SU-DHL-6 (cell line): Measurements from ENCODE around the gene ARMH4.

Experiments used
- H2AFZ ChIP-seq: fragments of 200-600 bp; sonication (generic); 2 replicates; pipeline ENCODE4 v1.6.1; 2014; ENCODE audit warnings: low read depth, mild to moderate bottlenecking, moderate library complexity, mixed read lengths, antibody characterized with exemption, low read length; ENCODE audit not compliant: severe bottlenecking
- H3F3A ChIP-seq: fragments of 200-600 bp; shearing (Covaris generic); 2 replicates; pipeline ENCODE4 v1.6.0; 2016; ENCODE audit warnings: antibody characterized with exemption, mild to moderate bottlenecking; ENCODE audit not compliant: insufficient read depth
- H3K27ac ChIP-seq: fragments of 200-600 bp; sonication (generic); 2 replicates; pipeline ENCODE4 v1.5.1; 2016; ENCODE audit warnings: low read depth, mild to moderate bottlenecking, low read length, moderate library complexity, mixed read lengths
- H3K27me3 ChIP-seq: fragments of 200-600 bp; sonication (generic), shearing (Covaris generic); 2 replicates; pipeline ENCODE4 v1.6.0; 2014; ENCODE audit warnings: mild to moderate bottlenecking, low read length
- H3K36me3 ChIP-seq: fragments of 200-600 bp; sonication (generic); 2 replicates; pipeline ENCODE4 v1.6.1; 2014; ENCODE audit warnings: mild to moderate bottlenecking, low read length, mixed read lengths
- H3K4me2 ChIP-seq: fragments of 300-600, 200-600 bp; shearing (Covaris generic), sonication (generic); 2 replicates; pipeline ENCODE4 v1.6.0; 2014; ENCODE audit warnings: low read length, low read depth, mild to moderate bottlenecking; ENCODE audit not compliant: poor library complexity, severe bottlenecking
- H3K4me3 ChIP-seq: fragments of 200-600 bp; sonication (generic); 2 replicates; pipeline ENCODE4 v1.5.1; 2014; ENCODE audit warnings: antibody characterized with exemption, low read length, mild to moderate bottlenecking, mixed read lengths; ENCODE audit not compliant: insufficient read depth, poor library complexity, severe bottlenecking
- H3K79me2 ChIP-seq: fragments of 200-600 bp; sonication (generic); 2 replicates; pipeline ENCODE4 v1.6.1; 2014; ENCODE audit warnings: mild to moderate bottlenecking, low read length, moderate library complexity; ENCODE audit not compliant: insufficient read depth
- H3K9ac ChIP-seq: fragments of 200-600 bp; sonication (generic); 2 replicates; pipeline ENCODE4 v1.7.0; 2014; ENCODE audit warnings: mild to moderate bottlenecking, low read length
- H3K9me2 ChIP-seq: fragments of 200-600 bp; sonication (generic); replicated peaks from 2 replicates; pipeline ENCODE4 v1.6.1; 2014; ENCODE audit warnings: low read length; ENCODE audit not compliant: insufficient read depth
- H3K9me3 ChIP-seq: fragments of 200-600 bp; sonication (generic); 2 replicates; pipeline ENCODE4 v1.6.1; 2014; ENCODE audit warnings: low read length, mixed read lengths; ENCODE audit not compliant: insufficient read depth
- H4K20me1 ChIP-seq: fragments of 200-600 bp; sonication (generic); 2 replicates; pipeline ENCODE4 v1.6.1; 2014; ENCODE audit warnings: low read depth, mild to moderate bottlenecking, antibody characterized with exemption, low read length, moderate library complexity, mixed read lengths
- EZH2phosphoT487 ChIP-seq: fragments of 200-600 bp; sonication (generic), shearing (Covaris generic); conservative IDR thresholded peaks from 2 replicates; pipeline ENCODE4 v1.6.1; 2018; ENCODE audit warnings: mild to moderate bottlenecking, antibody characterized with exemption, low read length, moderate library complexity, mixed read lengths
- TF ChIP-seq, protein P1 (sequence below): fragments of 200-600 bp; sonication (generic); IDR thresholded peaks from one replicate; pipeline ENCODE4 v1.5.1; 2017; ENCODE audit warnings: antibody characterized with exemption, mild to moderate bottlenecking, low read length, moderate library complexity; ENCODE audit not compliant: insufficient read depth, poor library complexity, severe bottlenecking

The ARMH4 gene

DNA sequence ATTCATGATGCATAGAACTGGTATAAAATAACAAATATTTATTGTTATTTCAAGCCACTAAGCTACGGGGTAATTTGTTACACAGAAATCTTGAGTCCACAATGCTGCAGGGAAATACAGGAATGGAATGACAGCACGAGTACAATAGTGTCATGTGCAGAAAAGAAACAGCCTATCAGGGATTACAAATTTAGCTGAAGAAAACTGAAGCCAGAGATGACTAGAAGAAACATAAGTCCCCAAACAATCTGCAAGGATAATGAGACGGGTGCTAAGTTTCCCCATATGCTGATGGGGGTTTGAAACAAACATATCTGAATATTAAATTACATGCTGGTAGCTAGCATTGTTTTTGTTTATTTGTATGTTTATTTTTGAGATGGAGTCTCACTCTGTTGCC, 8.9 kb downstream of the ARMH4 start:
- Histone ChIP-seq H3K36me3 (no peaks in the 10 kb centered on the region), H3K9me2 (no peaks in the 10 kb centered on the region), H3K27ac (no peak overlapping the region), H4K20me1 (no peaks in the 10 kb centered on the region), H3F3A (no peaks in the 10 kb centered on the region), H3K9ac (no peak overlapping the region), H3K79me2 (no peaks in the 10 kb centered on the region), H3K4me3 (no peak overlapping the region), H3K4me2 (no peak overlapping the region), H3K27me3 (no peaks in the 10 kb centered on the region), H2AFZ (no peak overlapping the region), H3K9me3 (no peaks in the 10 kb centered on the region)
- TF ChIP-seq, protein P1, sequence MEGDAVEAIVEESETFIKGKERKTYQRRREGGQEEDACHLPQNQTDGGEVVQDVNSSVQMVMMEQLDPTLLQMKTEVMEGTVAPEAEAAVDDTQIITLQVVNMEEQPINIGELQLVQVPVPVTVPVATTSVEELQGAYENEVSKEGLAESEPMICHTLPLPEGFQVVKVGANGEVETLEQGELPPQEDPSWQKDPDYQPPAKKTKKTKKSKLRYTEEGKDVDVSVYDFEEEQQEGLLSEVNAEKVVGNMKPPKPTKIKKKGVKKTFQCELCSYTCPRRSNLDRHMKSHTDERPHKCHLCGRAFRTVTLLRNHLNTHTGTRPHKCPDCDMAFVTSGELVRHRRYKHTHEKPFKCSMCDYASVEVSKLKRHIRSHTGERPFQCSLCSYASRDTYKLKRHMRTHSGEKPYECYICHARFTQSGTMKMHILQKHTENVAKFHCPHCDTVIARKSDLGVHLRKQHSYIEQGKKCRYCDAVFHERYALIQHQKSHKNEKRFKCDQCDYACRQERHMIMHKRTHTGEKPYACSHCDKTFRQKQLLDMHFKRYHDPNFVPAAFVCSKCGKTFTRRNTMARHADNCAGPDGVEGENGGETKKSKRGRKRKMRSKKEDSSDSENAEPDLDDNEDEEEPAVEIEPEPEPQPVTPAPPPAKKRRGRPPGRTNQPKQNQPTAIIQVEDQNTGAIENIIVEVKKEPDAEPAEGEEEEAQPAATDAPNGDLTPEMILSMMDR = no peak
- no peak for TF ChIP-seq EZH2phosphoT487

DNA sequence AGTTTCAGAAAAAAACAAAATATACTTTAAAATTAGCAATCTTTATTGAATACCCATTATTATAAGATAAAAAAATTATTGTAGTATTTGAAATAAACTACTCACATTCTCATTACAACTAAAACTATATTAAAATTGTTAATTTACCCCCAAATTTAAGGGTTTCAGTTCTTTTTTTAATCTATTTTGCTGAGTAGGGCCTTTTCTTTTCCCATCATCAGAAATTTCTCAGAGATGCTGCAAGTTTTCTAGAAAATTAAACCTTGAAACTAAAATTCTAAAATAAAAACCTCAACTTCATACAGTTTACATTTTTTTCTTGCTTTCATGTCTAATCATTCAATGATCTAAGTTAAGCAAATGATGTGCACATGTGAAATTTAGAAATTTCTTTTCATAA, 10.1 kb downstream of the ARMH4 start:
- Histone ChIP-seq H3K9ac (no peak overlapping the region), H3K4me3 (no peak overlapping the region), H3K9me2 (no peaks in the 10 kb centered on the region), H3F3A (no peaks in the 10 kb centered on the region), H3K27me3 (no peaks in the 10 kb centered on the region), H2AFZ (no peak overlapping the region), H3K79me2 (no peaks in the 10 kb centered on the region), H3K4me2 (no peak overlapping the region), H3K9me3 (no peaks in the 10 kb centered on the region), H4K20me1 (no peaks in the 10 kb centered on the region), H3K36me3 (no peaks in the 10 kb centered on the region), H3K27ac (no peak overlapping the region)
- TF ChIP-seq, protein P1 = no peak
- no peak for TF ChIP-seq EZH2phosphoT487

DNA sequence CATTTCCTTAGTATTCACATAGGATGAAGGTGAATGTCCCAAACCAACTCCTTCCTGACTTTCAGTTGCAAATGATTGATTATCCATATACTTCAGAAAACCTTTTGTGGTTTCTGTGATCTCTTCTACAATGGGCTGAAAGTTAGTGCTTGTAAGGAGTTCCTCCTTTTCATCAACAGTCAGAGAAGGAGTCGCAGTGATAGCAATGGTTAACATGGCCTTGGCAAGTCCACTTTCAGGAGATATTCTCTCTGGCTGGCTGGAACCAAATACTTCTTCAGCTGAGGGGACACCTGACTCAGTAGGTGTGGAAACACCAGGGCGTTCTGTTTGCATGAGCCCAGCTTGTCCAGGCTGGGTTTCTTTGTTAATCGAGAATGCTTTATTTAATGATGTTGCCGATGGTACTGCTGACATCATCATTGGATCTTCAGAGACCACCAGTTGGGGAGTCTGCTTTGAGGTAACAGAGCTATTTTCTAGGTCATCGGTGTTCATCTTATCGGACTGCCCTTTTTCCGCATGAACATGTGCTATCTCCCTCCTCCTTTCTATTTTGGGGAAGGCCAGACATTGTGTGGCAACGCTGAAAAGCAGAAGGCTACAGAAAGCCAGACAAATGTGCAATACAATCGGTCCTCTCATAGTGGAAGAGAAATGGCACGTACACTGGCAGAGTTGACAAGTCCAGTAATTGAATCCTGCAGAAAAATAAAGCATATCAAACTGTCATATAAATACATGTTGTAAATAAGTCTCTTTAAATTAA, 13.1 kb downstream of the ARMH4 start:
- Histone ChIP-seq H3K36me3 (no peaks in the 10 kb centered on the region), H3K4me2 (no peak overlapping the region), H3K9me2 (no peaks in the 10 kb centered on the region)

More for the DNA sequence above, 13.1 kb downstream of the ARMH4 start:
- no peak overlapping the region for H2AFZ ChIP-seq
- H3K79me2 ChIP-seq = no peaks in the 10 kb centered on the region
- H3K9me3 ChIP-seq = no peaks in the 10 kb centered on the region
- no peak overlapping the region for H3K27ac ChIP-seq
- no peak overlapping the region for H3K9ac ChIP-seq
- no peaks in the 10 kb centered on the region for H3F3A ChIP-seq
- no peaks in the 10 kb centered on the region for H4K20me1 ChIP-seq
- no peak for TF ChIP-seq EZH2phosphoT487
- TF ChIP-seq, protein P1 = no peak
- no peak overlapping the region for H3K4me3 ChIP-seq
- no peaks in the 10 kb centered on the region for H3K27me3 ChIP-seq
